GM06990 (cell line): Measurements from ENCODE around the gene HTR1A.

Experiments
- DNase-seq: peaks from one replicate; pipeline ENCODE4 v3.0.0-alpha.2; 2011; ENCODE audit not compliant: insufficient read length; ENCODE audit errors: extremely low read depth
- H3K27me3 ChIP-seq: replicated peaks from 2 replicates; pipeline ENCODE4 v1.6.0; 2011; ENCODE audit warnings: low read length; ENCODE audit not compliant: control insufficient read depth, insufficient read depth
- H3K36me3 ChIP-seq: 2 replicates; pipeline ENCODE4 v1.5.1; 2011; ENCODE audit warnings: low read length; ENCODE audit not compliant: control insufficient read depth, insufficient read depth
- H3K4me3 ChIP-seq: replicated peaks from 2 replicates; pipeline ENCODE4 v1.5.1; 2011; ENCODE audit warnings: low read depth, mild to moderate bottlenecking, control low read depth, low read length
- CTCF ChIP-seq: IDR thresholded peaks from 2 replicates; pipeline ENCODE4 v1.5.1; 2011; ENCODE audit warnings: low read length, control low read depth, mild to moderate bottlenecking, inconsistent platforms; ENCODE audit not compliant: insufficient read depth, poor library complexity, severe bottlenecking

HTR1A gene

GRCh38 chr5:63962279-63962678, at the start of gene HTR1A:
HTR1A (minus strand) TSS chr5:63962445; CDS start chr5:63961719, 726 bp downstream.
- no peaks in the 10 kb centered on the region for H3K36me3 ChIP-seq
- H3K4me3 ChIP-seq = no peak within 1 kb of the TSS
- DNase-seq = no peak
- TF ChIP-seq CTCF = no peak
- no peaks in the 10 kb centered on the region for H3K27me3 ChIP-seq

- DNase-seq = no peak
- H3K36me3 ChIP-seq = no peaks in the 10 kb centered on the region
- TF ChIP-seq CTCF = no peak
- no peaks in the 10 kb centered on the region for H3K27me3 ChIP-seq
- H3K4me3 ChIP-seq = no peak overlapping the region
Observed at GRCh38 chr5:64003966-64004365, 41.7 kb upstream of the HTR1A start.

GRCh38 chr5:64000096-64000495, 37.9 kb upstream of the HTR1A start:
- Histone ChIP-seq H3K4me3 (no peak overlapping the region), H3K36me3 (no peaks in the 10 kb centered on the region), H3K27me3 (no peaks in the 10 kb centered on the region)
- DNase-seq = no peak
- no peak for TF ChIP-seq CTCF

- H3K4me3 ChIP-seq = no peak overlapping the region
- no peaks in the 10 kb centered on the region for H3K36me3 ChIP-seq
- no peaks in the 10 kb centered on the region for H3K27me3 ChIP-seq
- no peak for TF ChIP-seq CTCF
- no peak for DNase-seq
Observed at GRCh38 chr5:63987053-63987452, 24.8 kb upstream of the HTR1A start.

GRCh38 chr5:63981864-63982263, 19.6 kb upstream of the HTR1A start:
- TF ChIP-seq CTCF = no peak
- Histone ChIP-seq H3K27me3 (no peaks in the 10 kb centered on the region), H3K4me3 (no peak overlapping the region), H3K36me3 (no peaks in the 10 kb centered on the region)
- no peak for DNase-seq

- Histone ChIP-seq H3K36me3 (no peaks in the 10 kb centered on the region), H3K27me3 (no peaks in the 10 kb centered on the region), H3K4me3 (no peak overlapping the region)
- DNase-seq = no peak
- no peak for TF ChIP-seq CTCF
Observed at GRCh38 chr5:63963926-63964325, 1.7 kb upstream of the HTR1A start.
